GM18526 (cell line): ENCODE data around the gene CYP51A1.

Experiments used
- POLR2A ChIP-seq: IDR thresholded peaks from 3 replicates; pipeline ENCODE4 v1.6.1; 2011; ENCODE audit not compliant: insufficient read length; ENCODE audit errors: extremely low read depth

The CYP51A1 gene

DNA sequence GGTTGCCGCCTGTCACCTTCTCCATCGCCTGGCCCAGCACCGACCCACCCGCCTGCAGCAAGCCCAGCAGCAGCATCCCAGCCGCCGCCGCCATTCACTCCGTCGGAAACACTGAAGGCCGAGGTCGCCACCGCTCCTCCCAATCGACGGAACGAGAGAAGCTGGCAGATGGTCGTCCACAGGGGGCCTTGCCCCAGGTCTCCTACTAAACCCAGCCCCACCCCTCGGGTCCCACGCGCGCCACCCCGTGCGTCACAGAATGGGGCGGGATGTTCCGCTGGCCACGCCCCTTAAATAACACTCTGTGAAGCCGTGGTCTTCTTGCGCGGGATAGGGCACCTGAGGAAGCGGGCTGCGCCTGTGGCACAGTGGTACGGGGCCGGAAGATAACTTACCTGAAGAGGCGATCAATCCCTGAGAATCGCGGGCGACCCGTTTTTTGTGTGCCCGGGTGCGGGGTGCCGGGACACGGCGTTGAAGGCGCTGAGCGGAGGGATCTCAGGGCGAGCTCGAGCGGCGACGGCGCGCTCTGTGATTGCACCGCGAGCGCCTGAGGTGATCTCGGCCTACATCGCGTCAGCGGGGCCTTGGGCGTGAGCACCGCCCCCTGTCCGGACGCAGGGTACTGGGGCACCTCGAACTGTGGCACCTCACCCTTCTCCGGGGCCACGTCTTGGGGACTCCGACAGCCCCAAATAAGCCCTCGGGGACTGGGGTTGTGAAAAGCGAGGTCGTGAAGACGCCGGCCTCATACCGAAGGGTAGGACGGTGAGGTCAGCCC is at the start of gene CYP51A1:
CYP51A1 (minus strand) TSS at position 207 of the 781 bp plus-strand sequence; CDS start at position 94, 113 bp downstream.
- TF ChIP-seq POLR2A, result peak; percentile 85

- TF ChIP-seq POLR2A, result no peak
Observed at GRCh38 chr7:92178928-92179924, 44.9 kb upstream of the CYP51A1 start, which contains the start of gene LRRD1. TSS of gene LRRD1 (minus strand) at chr7:92179142. CDS start at chr7:92165202, 13,940 bp downstream.

DNA sequence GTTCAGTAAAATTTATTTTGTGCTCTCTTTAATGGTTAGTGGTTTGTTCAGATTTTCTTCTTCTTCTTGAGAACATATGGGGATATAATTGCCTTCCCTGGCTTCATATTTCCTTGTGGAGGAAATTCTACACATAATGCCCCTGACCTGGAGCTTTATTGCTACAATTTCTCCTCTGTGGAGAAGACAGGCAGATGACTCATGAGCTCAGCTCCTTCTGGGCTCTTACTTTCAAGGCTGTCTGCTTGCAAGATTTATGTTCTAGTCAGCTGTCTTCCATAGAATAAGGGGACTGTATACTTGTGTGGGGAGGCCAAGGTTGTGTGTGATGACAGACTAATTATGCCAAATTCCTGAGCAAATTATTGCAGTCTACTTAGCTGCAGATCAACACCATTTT is 43.1 kb upstream of the CYP51A1 start:
- TF ChIP-seq POLR2A, result no peak

- TF ChIP-seq POLR2A, result no peak
Observed at GRCh38 chr7:92161271-92161670, 27.0 kb upstream of the CYP51A1 start.

DNA sequence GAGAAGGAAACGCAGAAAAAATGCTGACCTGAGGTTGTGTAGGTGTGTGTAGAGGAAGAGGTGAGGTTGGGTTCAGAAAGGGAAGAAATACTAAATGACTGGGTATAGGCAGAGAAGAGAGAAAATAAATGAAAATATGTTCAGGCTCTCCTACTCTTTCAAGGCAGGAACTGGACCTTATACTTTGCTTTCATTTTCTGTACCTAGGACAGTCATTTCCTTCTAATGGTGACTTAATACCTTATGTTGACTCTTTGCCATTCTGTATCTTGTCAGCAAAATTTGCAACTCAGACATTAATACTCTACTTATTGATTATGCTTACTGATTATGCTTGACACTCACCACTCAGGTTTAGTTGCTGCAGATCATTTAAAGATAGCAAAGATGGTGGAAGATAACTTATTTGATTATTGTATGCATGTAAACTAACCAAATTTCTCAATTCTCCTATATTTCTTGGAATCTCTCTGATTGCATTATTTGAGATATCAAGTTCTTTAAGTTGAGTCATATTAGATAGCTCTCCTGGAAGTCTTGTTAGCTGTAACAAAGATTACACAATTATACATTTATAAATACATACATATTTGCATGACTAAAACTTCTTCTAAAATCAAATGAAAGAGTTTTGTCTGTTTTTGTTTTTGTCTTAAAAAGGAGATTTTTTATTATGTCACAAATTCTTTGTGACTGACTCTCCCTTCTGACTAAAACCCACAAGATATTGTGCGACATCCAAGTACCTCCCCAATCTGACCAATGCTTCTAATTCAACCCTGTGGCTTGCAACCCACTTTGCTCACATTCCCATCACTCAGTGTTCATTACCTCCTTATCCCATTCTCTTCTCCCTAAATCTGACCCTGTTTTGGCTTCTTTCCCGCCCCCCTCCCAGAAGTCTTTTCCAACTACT is 24.6 kb upstream of the CYP51A1 start:
- no peak for TF ChIP-seq POLR2A

DNA sequence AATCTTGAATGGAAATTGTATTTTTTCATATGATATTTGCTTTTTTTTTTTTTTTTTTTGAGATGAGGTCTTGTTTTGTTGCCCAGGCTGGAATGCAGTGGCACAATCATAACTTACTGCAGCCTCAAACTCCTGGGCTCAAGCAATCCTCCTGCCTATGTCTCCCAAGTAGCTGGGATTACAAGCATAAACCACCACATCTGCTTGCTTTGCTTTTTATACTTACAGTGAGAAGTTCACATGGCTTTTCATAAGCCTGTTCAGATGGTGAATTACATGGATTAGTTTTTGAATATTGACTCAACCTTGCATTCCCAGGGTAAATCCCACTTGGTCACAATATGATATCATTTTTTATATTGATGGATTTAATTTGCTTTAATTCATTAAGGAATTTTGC is 22.7 kb upstream of the CYP51A1 start:
- TF ChIP-seq POLR2A, result no peak

- no peak for TF ChIP-seq POLR2A
Observed at GRCh38 chr7:92155108-92155739, 20.9 kb upstream of the CYP51A1 start.

DNA sequence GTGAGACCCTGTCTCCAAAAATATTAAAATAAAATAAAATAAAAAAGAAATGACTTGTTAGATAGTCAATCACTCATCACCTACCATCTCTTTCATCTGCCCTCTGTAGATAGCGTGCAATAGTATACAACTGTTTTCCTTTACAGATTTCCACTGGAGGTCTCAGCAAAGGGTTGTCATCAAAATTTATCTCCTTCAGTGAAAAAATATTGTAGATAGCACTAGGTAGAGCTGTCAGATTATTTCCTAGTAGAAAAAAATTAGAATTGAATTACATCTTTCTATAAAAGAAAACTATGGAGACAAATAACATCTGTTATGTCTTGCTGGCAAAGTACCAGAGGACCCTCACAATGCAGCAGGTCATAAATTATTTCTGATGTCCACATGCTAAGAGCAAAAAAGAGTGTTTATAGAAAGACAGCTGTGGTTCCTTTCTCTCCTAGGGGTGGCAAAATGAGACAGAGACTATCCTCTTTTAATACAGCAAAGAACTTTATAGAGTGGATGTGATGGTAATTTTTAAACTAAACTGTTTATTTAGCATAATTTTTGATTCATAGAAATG is 16.3 kb upstream of the CYP51A1 start:
- TF ChIP-seq POLR2A, result no peak

- TF ChIP-seq POLR2A, result no peak
Observed at GRCh38 chr7:92149736-92150239, 15.5 kb upstream of the CYP51A1 start.

- no peak for TF ChIP-seq POLR2A
Observed at GRCh38 chr7:92141161-92141560, 6.9 kb upstream of the CYP51A1 start.

GRCh38 chr7:92137557-92137956 is 3.3 kb upstream of the CYP51A1 start:
- no peak for TF ChIP-seq POLR2A

- TF ChIP-seq POLR2A, result no peak
Observed at GRCh38 chr7:92135052-92135889, 994 bp upstream of the CYP51A1 start.

DNA sequence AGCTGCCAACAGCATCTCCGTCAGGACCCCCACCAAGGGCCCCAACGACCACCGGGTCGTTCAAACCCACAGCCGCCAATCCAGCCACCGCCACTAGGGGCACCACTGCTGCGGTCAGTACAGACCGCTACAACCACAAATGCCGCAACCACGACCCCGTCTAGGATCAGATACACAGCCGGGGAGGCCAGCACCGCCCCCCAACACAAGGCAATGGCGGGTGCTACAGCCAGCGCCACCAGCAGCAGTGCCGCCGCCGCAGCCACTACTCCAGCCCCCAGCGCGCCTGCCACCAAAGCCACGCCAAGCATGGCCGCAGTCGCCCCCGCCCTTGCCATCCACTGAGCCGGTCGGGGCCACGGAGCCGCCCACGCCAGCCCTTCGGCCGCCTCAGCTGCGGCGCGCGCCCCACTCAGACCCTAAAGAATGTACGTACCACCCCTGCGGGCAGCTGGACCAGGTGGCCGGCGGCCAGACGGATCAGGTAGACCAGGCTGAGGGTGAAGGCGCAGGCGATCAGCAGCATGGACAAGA is 473 bp downstream of the CYP51A1 start:
- TF ChIP-seq POLR2A, result no peak

DNA sequence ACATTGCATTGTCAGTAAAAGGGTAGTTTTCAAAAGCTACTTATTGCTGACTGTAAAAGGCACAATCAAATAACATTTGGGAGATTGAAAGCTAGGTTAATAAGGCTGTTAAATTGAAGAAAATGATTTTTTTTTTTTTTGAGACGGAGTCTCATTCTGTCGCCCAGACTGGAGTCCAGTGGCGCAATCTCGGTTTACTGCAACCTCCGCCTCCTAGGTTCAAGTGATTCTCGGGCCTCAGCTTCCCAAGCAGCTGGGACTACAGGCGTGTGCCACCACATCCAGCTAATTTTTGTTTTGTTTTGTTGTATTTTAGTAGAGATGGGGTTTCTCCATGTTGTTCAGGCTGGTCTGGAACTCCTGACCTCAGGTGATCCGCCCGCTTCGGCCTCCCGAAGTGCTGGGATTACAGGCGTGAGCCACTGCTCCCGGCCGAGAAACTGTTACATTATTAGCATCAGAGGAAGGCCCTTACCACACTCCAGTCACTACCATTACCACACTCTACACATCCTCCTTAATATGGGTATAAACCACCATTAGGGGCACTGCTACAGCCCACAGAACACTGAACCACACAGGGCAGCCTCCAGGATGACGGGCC is 1.0 kb downstream of the CYP51A1 start:
- no peak for TF ChIP-seq POLR2A
